ENCODE data around the gene ADPRH.

The ADPRH gene

GRCh38 chr3:119598410-119599098 lies 19.3 kb downstream of the ADPRH start:
- no peak for DNase-seq

GRCh38 chr3:119599558-119600174 lies 20.4 kb downstream of the ADPRH start:
- DNase-seq = no peak

- DNase-seq = no peak
Measured at GRCh38 chr3:119600732-119601131, 21.4 kb downstream of the ADPRH start.

DNA sequence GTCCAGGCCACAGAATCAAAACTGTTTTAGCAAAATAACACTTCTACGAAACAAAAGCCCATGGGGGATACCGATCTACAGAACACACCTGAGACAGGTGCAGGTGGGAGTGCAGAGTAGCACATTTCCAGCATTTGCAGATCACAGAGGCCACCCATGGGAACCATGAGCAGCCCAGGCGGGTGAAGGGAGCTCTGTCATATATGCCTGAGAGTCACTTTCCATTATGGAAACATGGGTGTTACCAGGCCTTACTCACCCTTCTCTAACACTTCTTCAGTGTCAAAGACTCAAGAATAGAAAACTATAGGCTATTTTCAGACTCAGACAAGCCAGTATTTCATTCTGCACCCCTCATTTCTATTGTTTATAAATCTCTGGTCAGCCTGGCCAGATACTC lies 21.9 kb downstream of the ADPRH start:
- no peak for DNase-seq

GRCh38 chr3:119602676-119603075 lies 23.4 kb downstream of the ADPRH start:
- DNase-seq = no peak

DNA sequence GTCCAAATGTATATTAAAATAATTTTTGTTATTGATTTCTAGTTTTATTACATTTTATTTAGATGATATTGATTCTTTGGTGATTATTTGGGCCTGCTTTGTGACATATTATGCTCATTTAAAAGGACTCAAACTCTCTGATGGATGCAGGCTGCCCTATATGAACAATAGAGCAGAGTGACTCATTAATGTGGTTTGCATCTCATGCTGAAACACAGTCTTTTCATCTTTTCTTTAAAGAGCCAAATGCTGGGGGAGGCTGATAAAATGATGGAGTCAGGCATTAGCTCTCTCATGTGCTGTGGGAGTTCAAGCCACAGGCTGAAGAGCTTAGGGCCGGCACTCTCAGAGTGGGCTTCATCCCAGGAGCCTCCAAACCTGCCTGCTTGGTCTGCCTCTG lies 25.6 kb downstream of the ADPRH start:
- DNase-seq = no peak

DNA sequence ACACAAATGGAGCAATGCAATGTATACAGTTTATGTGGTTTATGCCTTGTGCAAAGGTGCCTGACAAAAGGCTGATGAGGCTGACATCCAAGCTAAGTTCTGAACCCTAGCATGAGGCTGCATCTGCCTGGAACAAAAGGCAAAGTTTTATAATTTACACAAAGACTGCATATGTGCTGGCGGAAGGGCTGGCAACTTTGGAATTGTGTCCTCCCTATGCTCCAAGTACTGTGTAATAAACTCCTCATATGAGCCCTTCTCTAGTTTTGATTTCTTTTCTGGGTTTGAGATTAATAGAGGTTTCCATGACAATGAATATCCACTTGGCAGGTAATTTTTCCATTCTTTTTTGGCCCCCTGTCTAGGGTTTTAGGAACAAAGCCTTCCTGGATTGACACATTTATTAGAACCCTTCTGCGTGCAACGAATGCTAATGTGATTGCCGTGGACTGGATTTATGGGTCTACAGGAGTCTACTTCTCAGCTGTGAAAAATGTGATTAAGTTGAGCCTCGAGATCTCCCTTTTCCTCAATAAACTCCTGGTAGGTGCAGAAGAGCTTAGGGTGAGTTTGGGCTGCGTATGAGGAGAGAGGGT lies 29.2 kb downstream of the ADPRH start:
- no peak for DNase-seq

DNA sequence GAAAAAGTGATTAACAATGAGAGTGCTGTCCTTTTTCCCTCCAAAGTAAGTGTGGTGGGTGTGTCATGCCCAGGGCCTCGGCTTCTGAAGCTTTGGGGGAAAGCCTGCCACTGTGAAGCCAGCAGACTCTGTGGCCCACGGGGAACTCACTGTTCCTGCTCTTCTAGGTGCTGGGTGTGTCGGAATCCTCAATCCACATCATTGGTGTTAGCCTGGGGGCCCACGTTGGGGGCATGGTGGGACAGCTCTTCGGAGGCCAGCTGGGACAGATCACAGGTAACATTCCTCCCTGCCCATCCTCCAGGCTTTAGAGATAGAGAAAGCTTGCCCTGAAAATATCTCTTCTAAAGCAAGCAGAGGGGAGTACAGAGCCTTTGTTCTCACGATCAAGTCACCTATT lies 30.0 kb downstream of the ADPRH start:
- no peak for DNase-seq

DNA sequence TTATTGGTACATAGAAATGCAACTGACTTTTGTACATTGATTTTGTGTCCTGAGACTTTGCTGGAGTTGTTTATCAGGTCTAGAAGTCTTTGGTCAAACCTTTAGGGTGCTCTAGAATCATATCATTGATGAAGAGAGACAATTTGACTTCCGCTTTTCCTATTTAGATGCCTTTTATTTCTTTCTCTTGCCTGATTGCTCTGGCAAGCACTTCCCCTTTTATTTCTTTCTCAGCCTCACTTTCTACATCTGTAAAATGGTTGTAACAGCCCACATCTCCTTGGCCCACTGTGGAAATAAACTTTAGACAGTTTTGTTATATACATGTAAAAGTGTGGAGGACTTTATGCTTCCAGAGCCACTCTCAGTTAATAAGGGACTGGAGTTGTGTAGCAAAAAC lies 32.4 kb downstream of the ADPRH start:
- DNase-seq = no peak

DNA sequence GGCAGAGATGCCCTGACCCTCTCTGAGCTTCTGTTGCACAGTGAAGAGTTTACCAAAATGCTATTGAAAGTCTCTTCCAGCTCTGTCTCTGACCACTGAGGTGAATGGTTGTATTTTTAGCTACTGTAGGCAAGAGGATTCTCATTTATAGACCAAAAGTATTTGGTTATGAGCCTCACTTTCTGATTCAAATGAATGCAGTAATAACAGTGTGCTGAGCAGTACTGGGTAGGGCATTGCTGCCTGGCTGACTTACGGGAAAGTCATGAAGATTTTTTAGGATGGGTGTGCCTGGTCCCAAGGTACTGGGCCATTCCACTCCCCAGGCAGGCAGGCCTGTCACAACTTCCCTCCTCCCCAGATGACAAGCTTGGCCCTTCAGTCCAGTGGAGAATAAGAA lies 33.9 kb downstream of the ADPRH start:
- DNase-seq = no peak

DNA sequence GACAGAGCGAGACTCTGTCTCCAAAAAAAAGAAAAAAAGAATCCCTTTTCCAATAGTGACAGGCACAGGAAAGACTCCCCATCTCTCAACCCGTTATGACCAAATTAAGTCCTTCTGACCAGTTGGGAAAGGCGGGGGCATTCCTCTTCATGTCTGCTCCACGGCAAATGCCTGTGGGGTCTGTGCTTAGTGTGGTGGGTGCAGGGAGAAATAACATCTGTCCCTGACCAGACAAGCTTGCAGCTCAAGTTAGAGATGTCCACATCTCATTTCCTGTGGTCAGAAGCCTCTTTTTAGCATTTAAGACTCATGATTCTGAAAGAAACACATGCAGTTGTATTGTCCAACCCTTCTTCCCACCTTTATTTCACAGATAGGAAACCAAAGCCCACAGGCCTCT lies 34.6 kb downstream of the ADPRH start:
- DNase-seq = no peak

DNA sequence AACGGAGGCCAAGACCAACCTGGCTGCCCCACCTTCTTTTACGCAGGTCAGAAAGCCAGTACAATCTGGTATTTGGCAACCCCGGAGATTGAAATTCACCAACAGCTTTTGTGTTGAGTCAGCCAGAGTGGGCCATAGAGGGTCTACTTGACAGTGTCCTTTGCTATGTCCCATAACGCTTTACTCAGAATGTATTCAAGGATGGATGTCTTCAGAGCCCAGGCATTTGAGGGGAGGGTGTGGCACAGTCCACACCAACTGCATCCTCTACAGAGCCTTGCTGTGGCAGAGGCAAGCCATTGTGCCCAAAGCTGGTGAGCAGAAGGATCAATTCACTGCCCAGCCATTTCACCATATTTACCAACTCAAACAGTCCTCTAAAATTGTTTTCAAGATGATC lies 36.8 kb downstream of the ADPRH start:
- no peak for DNase-seq

GRCh38 chr3:119619094-119619493 lies 39.8 kb downstream of the ADPRH start:
- no peak for DNase-seq

GRCh38 chr3:119620899-119621298 lies 41.6 kb downstream of the ADPRH start:
- no peak for DNase-seq

DNA sequence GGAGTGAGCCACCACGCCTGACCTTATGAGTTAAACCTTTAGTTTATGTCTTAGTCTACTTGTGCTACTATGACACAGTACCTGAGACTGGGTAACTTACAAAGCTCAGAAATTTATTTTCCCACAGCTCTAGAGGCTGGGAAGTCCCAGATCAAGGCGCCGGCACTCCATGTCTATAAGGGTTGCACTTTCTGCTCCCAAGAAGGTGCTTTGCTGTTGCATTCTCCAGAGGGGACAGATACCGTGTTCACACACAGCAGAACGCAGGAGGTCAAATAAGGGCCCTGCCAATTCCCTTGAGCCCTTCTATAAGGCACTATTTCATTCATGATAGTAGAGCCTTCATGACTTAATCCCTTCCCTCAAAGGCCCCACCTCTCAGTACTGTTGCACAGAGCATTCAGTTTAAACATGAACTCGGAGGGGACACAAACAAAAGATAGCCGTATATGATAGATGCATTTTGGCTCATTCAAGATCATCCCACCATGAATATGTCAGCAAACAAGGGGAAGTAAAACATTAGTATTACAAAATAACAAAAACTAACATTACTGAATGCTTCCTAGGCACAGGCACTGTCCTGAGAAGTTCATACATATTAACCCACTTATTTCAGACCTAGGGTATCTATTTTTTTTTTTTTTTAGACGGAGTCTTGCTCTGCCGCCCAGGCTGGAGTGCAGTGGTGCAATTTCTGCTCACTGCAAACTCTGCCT lies 44.9 kb downstream of the ADPRH start:
- DNase-seq = no peak

DNA sequence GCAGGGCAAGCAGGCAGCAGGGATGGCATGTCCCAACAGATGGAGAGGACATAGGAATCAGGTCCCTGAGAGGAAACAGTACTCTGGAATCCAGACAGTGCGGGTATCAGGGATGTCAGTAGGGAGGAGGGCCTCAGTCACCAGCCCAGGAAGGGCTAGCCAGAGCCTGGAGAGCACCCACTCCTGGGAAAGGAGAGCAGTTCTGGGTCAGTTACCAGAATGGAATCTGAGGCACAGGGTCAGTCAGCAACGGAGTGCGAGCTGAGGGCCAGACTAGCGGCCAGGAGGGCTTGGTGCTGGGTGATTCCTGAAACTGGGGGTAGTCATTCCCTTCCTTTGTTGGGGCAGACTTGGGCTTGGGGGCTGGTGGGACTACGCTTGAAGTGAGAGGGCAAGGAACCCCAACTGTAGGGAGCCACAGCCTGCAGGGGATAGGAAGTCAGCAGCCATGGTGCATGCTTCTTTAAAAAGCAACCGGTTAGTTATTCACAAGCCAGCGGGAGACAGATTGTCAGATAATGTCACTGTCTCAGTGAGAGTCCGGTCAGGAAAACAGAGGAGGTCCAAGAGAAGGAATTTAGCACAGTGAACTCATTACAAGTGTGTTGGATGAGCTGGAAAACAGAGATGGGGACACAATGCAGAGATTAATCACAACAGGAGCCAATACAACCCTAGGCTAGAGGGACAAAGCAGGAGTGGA lies 46.3 kb downstream of the ADPRH start:
- DNase-seq = no peak

- DNase-seq = no peak
Measured at GRCh38 chr3:119626196-119626595, 46.9 kb downstream of the ADPRH start.

GRCh38 chr3:119627461-119627860 lies 48.2 kb downstream of the ADPRH start:
- no peak for DNase-seq

DNA sequence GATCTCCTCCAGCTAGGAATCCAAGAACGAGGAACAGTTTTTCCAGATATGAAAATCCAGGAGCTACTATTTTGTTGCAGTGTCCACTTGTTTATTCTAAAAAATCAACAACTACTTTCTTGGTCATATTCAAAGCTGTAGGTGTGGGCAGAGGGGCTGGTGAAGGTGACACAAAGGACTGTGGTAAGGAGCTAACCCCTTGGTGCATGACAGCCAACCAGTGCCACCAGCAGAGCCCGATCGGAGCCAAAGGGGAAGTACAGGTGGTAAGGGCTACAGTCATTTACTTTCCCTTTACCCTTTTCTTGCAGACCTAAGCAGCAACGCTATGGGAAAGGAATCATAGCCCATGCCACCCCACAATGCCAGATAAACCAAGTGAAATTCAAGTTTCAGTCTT lies 49.1 kb downstream of the ADPRH start:
- DNase-seq = no peak

- DNase-seq = no peak
Measured at GRCh38 chr3:119628816-119629445, 49.6 kb downstream of the ADPRH start.

DNA sequence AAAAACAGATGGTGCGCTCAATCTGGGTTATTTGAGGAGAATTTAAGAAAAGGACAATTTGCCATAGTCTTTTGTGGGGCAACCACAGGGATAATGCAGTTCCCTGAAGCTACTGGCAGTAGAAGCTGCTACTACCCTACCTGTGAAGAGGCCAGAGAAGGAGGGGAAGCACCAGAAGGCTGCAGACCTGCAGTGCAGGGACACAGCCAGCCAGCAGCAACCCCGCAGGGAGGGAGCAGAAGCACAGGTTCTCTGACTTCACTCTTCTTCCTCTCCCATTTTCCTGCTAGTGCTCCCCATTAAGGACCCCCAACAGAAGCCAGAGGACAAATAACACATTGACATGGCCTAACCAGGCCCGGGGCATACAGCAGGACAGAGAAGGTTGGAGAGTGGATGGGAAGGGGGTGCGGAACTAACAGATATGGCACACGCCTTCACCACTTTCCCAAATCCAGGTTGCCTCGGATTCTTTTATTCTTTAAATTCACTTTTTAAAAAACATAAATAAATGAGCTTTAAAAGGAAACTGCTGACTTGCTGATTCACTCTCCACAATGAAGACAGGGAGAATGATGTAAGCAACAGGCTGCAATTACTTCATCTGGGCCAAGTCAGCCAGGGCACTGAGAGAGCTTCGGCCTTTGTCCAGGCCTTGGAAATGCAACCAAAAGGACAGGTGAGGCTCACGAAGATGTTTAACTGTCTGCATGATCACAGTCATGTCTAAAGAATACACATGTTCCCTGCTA lies 51.0 kb downstream of the ADPRH start:
- DNase-seq = no peak

DNA sequence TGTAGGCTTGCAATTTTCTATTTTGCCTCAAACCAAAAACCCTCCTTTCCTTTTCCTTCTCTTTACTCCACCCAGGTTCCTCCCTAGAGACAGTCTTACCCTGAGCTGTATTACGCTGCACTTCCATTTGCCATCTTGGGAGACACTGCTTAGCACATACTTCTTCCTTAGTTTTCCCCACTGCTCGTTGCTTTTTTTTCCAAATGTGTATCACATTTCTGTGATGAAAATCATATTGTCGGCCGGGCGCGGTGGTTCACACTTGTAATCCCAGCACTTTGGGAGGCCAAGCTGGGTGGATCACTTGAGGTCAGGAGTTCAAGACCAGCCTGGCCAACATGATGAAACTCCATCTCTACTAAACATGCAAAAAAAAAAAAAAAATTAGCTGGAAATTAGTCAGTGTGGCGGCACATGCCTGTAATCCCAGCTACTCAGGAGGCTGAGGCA lies 51.6 kb downstream of the ADPRH start:
- no peak for DNase-seq

Data from NCI-H1048 (cell line).